GM19372 (cell line): ENCODE results near the gene KIAA1328.

ENCODE experiments used
- ATAC-seq: cut with Tn5 transposase; IDR thresholded peaks from one replicate; pipeline ENCODE4 v1.9.1; 2021; ENCODE audit warnings: mild to moderate bottlenecking, low read depth, moderate library complexity; ENCODE audit not compliant: unreplicated experiment

Gene KIAA1328

DNA sequence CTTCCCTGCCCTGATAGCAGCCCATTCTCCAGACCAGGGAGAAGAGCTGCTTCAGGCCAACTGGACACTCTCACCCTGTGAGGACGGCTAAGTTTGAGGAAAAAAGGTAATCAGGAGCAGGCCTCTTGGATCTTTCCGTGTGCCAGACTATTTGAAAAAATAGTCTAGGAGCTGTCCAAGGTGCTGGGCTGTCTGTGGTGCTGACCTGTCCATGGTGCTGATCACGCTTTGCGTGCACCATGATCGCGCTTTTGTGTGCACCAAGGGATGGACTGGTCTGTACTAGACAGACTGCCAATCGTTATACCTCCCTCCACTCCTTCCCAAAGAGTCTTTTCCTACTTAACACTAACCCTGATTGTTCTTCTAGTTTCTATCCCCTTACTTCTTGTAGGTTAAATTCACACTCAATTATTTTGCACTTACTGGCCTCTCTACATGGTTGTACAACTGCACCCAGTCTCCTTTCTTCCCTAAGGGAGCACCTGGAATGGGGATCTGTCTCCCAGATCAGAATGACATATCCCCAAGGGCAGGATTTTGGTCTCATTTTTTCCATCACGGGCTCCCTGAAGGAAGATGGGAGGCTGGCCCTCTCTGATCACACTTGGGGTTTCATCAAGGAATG lies 441.2 kb downstream of the KIAA1328 start:
- ATAC-seq, result no peak

DNA sequence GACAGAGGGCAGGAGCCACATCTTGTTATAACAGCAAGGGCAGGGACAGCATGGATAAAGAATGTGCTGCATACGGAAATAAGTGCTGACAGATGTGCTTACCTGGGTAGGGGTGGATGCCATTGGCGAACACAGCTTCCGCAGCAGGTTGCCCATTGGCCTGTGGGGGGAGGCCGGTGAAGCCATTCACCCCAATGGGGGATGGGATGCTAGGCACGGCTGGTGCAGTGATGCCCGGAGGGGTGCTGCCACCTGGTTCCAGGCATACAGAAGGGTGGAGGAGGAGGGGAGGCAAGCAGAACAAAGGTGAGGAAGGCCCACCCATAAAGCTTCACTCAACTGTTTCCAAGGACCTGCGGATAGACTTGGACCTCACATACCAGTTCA lies 441.7 kb downstream of the KIAA1328 start:
- no peak for ATAC-seq

DNA sequence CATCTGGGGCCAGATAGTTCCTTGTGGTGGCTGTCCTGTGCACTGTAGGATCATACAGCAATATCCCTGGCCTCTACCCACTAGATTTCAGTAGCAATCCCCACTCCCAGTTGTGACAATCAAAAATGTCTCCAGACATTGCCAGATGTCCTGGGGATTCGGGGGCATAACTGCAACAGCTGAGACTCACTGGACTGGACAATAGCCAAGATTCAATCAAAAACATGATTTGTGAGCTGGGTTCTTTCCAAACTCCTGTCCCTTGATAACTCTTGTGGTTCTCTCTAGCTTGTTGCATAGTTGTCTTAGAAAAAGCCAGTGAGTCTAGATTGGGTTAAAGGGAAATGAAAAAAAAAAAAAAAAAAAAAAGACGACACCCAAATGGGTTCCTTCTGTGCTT lies 443.3 kb downstream of the KIAA1328 start:
- no peak for ATAC-seq

DNA sequence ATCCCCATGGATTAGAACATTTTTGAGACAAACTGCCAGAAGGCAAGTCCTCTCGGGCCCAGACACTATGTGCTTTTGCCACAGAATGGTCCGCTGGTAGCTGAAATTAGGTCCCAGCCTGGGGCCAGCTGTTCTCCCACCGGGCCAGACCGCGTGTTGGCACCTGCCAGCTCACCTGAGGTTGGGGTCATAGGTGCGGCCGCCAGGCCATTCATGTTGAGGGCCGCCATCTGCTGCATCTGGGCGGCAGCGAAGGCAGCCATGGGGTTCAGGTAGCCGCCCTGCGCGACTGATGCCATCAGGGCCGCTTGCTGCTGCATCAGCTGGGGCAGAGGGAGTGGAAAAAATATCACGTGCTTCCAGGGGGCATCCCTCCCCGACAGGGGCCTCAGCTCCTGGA lies 443.9 kb downstream of the KIAA1328 start:
- no peak for ATAC-seq

DNA sequence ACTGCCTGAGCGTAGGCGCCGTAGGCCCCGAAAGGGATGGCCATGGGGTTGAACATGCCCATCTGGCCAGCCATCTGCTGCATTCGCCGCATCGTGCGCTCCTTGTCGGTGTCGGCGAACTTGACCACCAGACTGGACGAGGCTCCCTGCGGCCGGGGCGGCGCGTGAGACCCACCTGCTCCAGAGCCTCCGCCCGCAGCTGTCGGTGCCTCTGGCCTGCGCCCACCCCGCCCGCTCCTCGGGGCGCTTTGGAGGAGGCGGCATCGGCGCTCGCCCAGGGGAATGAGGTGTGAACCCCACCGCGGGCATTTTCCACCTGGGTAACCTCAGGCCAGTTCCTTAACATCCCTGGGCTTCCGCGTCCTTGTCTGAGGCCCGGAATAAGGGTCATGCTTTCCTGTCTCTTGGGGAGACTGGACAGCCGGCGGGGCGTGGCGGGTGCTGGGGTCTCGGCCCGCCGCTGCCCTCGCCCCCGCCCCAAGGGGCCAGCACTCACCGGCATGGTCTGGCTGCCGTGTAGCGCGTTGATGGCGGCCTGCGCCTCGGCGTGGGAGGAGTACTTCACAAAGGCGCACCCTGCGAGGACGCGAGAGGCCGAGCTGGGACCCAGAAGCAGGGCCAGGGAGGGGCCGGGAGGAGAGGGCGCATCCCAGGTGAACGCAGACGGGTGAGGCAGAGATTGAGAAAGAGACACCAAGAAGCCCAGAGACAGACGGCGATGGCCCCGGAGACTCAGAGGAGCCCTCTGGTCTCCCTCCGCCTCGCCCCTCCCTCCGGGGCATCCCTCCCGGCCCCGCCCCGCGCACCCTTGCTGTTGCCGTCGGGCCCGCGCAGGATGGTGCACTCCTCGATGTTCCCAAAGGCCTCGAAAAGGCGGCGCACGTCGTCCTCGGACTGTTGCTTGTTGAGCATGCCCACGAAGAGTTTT lies 445.6 kb downstream of the KIAA1328 start:
- ATAC-seq, result no peak

DNA sequence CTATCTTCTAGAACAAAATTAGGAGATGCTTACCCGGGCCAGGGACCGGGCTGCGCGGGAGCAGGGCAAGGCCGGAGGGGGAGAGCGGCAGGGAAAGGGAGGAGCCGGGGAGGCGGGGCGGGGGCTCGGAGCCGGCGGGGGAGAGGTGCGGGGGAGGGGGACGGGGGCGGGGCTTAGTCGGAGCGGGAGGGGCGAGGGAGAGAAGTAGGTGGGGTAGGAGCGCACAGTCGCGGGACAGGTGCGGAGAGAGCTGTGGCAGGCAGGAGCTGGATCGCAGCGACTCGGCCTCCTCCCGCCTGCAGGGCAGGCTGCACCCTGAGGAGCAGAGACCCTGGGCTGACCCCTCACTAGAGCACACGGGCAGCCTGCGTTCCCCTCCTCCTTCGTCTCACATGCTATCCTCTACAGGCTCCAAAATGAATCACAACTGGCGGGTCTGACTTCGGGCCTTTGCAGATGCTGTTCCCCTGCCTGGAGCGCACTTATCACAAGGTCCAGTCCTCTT lies 446.4 kb downstream of the KIAA1328 start:
- ATAC-seq, result no peak

DNA sequence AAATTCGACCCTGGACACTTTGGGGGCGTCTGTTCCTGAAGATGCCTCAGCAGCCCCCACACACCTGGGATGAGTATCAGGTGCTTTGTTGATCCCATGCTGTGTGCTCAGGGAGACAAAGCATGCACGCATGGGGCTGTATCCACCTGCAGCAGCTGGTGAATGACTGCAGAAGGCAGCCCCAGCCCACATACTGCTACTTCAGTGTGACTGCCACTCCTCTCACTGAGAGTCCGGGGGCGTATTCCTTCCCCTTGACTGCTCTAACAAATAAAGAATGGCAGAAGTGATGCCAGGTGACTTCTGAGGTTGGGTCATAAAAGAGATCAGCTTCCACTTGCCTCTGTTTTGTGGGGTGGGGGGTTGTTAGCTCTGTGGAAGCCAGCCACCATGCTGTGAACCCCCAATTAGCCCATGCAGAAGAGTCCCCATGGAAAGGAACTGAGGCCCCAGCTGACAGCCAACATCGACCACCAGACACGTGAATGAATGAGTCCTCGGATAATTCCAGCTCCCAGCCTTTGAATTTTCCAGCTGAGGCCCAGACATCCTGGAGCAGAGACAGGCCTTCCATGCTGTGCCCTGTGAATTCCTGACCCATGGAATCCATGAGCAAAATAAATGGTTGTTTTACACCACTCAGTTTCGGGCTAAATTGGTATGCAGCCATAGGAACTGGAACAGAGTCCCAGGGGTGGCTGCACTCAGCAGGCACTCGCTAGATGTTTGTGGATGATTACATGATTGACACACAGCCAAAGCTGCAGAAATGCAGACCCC lies 447.4 kb downstream of the KIAA1328 start:
- ATAC-seq, result no peak

DNA sequence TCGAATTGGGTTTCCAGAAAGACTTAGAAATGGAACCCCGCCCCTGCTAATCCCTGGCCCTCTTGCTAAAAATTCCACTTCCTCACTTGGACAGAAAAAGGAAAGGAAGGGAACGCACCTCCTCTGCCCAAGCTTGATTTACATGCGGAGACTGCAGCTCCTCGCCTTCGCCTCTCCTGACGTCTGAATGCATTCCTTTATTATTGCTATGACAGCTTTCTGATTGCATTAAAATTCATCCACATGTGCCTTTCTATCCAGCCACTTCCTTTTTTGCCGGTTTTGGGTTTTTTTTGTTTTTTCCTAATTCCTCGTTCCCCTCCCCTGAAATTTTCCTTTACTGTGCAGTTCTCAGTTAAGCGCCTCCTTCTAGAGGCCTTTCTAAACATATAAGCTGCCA lies 448.9 kb downstream of the KIAA1328 start:
- ATAC-seq, result no peak
